ENCODE results near the gene SLC35F4.
"Not testable (repeated sequence)": the region's sequence is repeated elsewhere in the genome, so short reads cannot be mapped to it uniquely, and the experiment has no call there.

Gene SLC35F4

GRCh38 chr14:57865403-57866198, at the start of gene SLC35F4:
Gene SLC35F4 (minus strand): TSS chr14:57866092.
- DNase-seq (ENCODE audit: low spot score), result no peak

DNA sequence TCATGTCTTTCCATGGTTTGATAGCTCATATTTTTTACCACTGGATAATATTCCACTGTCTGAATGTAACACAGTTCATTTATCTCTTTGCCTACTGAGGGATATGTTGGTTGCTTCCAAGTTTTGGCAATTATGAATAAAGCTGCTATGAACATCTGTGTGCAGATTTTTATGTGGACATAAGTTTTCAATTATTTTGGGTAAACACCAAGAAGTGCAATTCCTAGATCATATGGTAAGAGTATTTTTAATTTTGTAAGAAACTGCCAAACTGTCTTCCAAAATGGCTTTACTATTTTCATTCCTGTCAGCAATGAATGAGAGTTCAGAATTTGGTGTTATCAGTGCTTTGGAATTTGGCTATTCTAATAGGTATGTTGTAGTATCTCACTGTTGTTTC, 43.7 kb upstream of the SLC35F4 start:
- DNase-seq (ENCODE audit: low spot score), result no peak

GRCh38 chr14:57903954-57904353, 38.1 kb upstream of the SLC35F4 start:
- no peak for DNase-seq (ENCODE audit: low spot score)

- DNase-seq (ENCODE audit: low spot score), result no peak
Measured at GRCh38 chr14:57898837-57899572, 33.1 kb upstream of the SLC35F4 start.

- no peak for DNase-seq (ENCODE audit: low spot score)
Measured at GRCh38 chr14:57897144-57897748, 31.4 kb upstream of the SLC35F4 start.

- DNase-seq (ENCODE audit: low spot score), result no peak
Measured at GRCh38 chr14:57889245-57889644, 23.4 kb upstream of the SLC35F4 start.

- no peak for DNase-seq (ENCODE audit: low spot score)
Measured at GRCh38 chr14:57884175-57884574, 18.3 kb upstream of the SLC35F4 start.

- no peak for DNase-seq (ENCODE audit: low spot score)
Measured at GRCh38 chr14:57883061-57883460, 17.2 kb upstream of the SLC35F4 start.

- no peak for DNase-seq (ENCODE audit: low spot score)
Measured at GRCh38 chr14:57879516-57879915, 13.6 kb upstream of the SLC35F4 start.

GRCh38 chr14:57875985-57876384, 10.1 kb upstream of the SLC35F4 start:
- no peak for DNase-seq (ENCODE audit: low spot score)

- DNase-seq (ENCODE audit: low spot score), result no peak
Measured at GRCh38 chr14:57875296-57875695, 9.4 kb upstream of the SLC35F4 start.

DNA sequence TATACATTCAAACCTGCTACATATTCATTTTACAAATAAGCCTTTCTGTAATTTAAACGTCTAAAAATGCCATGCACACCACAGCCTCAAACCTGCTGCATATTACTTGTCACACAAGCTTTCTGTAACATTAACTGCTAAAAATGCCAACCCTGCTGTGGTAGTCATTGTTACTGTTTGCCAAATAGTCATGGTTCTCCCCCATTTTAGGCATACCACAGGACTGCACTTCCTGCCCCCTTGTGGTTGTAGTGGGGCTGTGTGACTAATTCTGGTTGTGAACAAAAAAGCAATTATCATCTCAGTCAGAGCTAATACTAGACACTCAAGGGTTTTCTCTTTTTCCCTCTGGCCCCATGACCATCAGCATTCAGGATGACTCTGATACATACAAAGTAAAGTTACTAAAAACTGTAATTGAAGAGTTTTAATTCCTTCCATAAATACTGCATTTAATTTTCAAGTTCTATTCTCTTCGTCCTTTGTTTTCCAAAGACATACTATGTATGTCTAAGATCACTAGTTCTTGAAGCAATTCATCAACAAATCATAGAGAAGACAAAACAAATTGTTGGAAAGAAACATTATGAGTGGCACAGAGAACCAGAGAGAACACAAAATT, 5.7 kb upstream of the SLC35F4 start:
- DNase-seq (ENCODE audit: low spot score), result peak; percentile 25

DNA sequence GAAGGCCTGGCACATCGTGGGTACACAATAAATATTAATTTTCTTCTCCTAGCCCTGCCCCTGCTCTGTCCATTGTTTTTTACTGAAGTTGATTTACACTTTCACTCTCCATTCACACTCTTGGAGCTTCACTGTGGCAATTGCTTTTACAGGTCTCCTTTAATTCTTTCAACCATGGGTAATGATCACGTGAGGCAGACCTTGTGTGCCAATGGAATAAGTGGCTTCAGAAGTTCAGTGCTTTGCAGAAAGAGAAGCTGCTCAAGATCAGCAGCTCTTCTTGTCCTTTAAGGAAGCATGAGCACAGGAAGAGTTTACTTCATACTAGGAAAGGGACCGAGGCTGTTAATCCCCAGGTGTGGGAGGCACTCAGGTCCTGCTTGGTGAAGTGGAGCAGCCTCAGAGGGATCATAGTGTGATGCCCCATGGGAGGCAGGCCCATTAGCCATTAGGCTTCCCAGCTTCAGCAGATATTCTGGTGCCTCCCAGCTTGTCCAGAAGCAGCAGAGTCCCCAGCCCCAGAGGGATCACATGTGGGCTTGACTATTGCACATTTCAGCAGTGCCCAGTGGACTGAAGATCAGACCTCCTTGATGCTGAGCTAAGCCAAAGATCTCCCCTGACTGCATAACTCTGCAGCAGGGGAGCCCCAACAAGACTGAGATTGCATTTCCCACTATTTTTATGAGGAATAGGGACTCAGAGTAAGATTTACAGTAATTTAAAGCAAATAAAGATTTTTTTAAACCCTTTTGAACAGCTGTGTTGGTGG, 5.0 kb upstream of the SLC35F4 start:
- DNase-seq (ENCODE audit: low spot score), result no peak

- DNase-seq (ENCODE audit: low spot score), result no peak
Measured at GRCh38 chr14:57869617-57870016, 3.7 kb upstream of the SLC35F4 start.

DNA sequence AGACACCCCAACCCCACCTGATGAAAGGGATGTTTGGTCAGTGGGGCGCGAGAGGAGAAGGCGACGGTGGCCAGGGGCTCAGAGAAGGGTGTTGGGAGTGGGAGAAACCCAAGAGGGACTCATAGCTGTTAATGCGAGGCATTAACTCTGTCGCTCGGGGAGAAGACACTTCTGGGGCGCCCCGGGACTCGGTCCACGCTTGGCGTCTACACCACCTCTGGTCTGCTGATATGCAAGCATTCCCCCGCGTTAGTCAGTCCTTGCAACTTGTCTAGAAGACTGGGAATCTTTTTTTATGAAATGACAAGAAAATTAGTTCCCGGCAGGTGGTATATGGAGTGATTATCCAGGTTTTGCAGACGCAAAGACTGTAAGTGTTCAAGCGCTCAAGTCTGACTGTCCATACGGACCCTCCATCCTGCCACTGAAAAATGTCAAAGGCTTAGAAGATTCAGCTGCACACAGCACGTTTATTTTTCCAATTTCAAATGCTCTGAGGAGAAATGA, 360 bp upstream of the SLC35F4 start:
- DNase-seq (ENCODE audit: low spot score), result no peak

- DNase-seq (ENCODE audit: low spot score), result no peak
Measured at GRCh38 chr14:57865066-57865402, 858 bp downstream of the SLC35F4 start.

- no peak for DNase-seq (ENCODE audit: low spot score)
Measured at GRCh38 chr14:57864659-57865058, 1.2 kb downstream of the SLC35F4 start.

- no peak for DNase-seq (ENCODE audit: low spot score)
Measured at GRCh38 chr14:57863471-57863870, 2.4 kb downstream of the SLC35F4 start.

- not testable (repeated sequence) for DNase-seq (ENCODE audit: low spot score)
Measured at GRCh38 chr14:57855666-57856065, 10.2 kb downstream of the SLC35F4 start.

DNA sequence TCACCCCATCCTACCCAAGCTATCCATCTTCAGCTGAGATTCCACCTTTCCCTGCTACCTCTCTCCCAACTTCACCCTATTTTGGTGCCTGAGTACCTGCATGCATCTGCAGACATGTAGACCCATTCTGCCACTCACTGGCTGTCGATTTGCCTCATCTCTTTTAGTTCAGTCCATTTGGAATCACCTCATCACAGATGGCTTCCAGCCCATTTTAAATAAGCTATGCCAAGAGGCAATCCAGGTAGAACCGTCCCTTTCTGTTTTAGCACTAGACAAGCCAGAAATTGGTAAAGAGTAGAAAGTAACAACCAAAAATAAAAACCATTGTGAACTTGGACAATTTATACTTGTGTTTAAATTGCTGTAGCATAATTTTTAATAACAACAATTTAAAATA, 11.3 kb downstream of the SLC35F4 start:
- DNase-seq (ENCODE audit: low spot score), result no peak

DNA sequence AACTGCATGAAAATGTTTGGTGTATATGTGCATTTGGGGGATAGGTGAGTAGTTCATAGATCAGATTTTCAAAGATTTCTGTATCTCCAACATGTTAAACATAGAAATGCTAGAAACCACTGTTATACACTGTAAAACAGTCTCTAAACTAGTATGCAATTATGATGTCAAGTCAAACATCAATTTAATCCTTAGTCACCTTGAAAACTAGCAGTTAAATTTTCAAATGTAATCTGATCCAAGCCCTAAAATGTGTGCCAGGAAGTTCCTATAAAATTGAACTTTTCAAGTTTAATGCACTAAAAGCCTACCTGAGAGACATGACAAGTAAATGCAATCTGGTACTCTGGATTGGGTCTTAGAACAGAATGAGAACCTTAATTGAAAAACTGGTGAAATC, 14.5 kb downstream of the SLC35F4 start:
- no peak for DNase-seq (ENCODE audit: low spot score)

GRCh38 chr14:57848786-57849185, 17.1 kb downstream of the SLC35F4 start:
- no peak for DNase-seq (ENCODE audit: low spot score)
